ENCODE results near the gene RSPH1.
A peak's percentile ranks its signal among the peaks of the same experiment; 100 is the strongest.

Gene RSPH1

DNA sequence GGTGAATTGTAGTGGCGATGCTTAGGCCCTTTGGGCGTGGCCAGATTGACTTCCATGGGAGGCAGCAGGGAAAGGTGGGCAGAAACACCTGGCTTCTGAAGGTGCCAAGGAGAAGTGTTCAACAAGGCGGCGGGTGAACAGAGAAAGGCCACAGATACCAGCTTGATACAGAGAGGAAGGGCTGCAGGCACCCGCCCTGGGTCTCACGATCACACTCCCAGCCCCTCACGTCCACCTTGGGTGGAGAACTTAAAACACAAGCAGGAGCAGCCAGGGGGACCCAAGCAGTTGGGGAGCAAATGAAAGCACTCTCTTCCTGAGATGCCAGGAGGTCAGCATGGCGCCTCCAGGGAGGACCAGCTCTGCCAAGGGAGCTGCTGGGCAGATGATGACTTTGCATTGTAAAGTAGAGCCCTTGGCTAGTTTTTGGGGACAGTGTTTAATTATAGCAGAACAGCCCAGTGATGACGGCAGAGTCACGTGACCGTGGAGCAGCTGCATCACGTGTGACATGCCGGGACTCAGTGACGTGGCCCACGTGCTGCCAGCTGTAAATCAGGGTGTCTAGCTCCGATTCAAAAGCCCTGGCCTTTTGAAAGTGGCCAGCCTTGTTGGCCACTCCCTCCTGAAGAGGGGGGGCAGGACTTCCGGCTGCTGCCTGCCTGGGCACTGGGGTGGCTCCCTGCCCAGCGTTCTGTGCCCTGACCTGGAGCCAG, 36.6 kb upstream of the RSPH1 start:
- no peak for DNase-seq (ENCODE audit: low read depth)

DNA sequence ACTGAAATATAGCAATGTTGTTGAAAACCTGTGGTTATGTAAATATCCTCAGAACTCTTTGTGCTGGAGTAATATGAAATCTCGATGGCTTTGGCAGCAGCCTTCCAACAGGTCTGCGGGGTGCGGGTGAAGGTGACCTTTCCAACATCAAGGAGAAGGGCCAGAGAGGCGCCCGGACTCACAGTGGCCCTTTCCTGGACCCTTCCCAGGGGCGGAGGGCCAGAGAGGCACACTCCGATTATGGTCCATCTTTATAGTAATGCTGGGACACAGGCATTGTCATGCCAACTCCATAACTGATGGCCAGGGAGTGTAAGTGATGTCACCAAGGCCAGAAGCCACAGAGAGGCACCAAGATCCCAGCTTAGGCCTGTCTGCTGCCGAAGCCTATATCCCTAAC, 35.7 kb upstream of the RSPH1 start:
- DNase-seq (ENCODE audit: low read depth) = no peak

DNA sequence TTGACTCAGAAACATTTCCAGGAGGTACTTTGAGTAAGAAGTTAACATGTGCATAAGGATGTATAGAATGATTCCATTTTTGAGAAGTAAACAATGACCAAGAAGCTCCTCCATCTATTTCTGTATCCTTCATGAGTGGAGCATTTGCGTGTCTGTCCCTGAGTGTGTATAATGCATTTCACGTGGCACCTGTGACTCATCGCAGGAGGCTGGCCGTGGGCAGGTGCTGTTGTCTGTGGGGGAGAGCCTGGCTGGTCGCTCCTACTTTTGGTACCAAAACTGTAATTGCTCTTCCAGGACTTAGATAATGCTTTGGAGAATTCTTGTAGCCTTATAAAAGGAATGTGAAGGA, 34.1 kb upstream of the RSPH1 start:
- no peak for DNase-seq (ENCODE audit: low read depth)

DNA sequence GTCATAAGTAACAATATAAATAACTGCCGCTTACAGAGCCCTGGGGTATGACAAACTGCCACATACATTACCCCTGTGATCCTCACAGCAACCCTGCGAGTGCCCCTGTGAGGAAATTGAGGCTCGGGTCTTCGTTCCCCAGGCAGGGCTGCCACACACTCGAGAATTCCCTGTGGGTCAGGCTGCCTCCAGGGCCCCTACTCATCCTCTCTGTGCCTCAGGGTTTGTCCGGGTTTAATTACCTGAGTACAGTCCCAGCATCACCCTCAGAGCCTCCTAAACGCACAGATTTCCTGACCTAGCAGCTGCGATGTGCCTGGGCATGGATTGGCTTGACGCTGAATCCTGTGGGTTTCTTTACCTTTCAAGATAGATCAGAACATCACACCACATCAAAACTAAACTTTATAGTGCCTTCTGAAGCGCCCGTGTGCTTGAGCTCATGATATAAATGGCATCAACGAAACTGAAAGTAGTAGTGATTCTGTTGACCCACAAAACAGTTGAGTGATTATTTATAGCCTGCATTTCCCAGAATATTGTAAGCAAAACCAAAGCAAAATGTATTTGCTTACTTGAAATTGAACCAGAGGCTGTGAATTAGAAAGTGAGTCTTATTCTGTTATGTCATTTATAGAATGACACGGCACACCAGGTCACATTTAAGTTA, 31.6 kb upstream of the RSPH1 start:
- DNase-seq (ENCODE audit: low read depth) = no peak

- no peak for DNase-seq (ENCODE audit: low read depth)
Measured at GRCh38 chr21:42527127-42527488, 31.1 kb upstream of the RSPH1 start.

DNA sequence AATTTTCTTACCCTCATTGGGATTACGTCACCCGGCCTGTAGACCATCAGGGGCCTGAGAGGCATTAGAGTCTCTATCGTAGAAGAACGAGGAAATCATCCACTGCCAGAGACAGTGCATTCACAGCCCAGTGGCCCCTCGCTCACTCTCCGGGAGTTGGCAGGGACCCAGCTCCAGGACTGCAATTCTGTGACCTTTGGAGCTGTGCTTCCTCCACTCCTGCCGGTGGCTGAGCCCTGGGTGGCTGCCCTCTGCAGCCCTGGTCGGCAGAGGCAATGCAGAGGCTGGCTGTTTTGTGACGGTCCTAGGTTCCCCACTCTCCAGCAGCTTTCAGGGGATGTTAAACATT, 30.3 kb upstream of the RSPH1 start:
- no peak for DNase-seq (ENCODE audit: low read depth)

- no peak for DNase-seq (ENCODE audit: low read depth)
Measured at GRCh38 chr21:42525676-42526378, 29.8 kb upstream of the RSPH1 start.

DNA sequence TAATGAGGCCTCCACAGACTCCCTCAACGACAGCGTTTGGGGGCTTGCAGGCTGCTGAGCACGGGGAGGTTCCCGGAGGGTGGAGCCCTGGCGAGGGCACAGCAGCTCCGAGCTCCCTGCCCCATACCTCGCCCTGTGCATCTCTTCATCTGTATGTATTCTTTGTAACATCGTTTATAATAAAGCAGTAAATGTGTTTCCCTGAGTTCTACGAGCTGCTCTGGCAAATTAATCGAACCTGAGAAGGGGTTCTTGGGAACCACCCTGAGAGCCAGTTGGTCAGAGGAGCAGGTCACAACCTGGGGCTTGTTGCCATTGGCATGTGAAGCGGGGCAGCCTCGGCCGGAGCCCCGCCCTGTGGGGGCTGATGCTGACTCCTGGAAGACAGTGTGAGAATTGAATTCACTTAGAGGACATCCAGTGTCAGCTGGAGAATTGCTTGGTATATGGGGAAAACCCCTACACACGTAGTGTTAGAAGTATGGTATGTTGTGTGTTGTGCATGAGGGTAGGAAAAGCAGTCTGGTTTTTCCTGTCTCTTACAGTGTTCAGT, 29.1 kb upstream of the RSPH1 start:
- DNase-seq (ENCODE audit: low read depth) = no peak

- DNase-seq (ENCODE audit: low read depth) = peak; percentile 40
Measured at GRCh38 chr21:42524341-42525028, 28.5 kb upstream of the RSPH1 start.

GRCh38 chr21:42523941-42524340, 27.9 kb upstream of the RSPH1 start:
- no peak for DNase-seq (ENCODE audit: low read depth)

GRCh38 chr21:42523211-42523610, 27.2 kb upstream of the RSPH1 start:
- no peak for DNase-seq (ENCODE audit: low read depth)

DNA sequence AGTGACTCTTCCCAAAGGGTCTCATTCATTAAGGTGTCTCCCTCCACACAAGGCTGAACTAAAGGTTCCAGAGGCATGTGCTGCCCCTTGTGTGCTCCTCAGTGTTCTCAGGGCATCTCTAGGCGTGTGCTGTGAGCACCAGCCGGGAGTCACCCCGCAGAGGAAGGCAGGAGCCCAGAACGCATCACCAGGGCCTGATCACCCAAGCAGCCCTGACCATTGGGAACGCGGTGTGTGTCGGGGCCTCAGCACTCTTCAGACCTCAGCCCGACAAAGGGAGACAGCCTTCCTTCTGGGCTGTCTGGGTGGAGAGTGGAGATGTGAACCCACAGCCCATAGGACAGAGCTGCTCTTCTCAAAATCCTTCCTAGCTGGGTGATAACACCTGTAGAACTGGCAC, 26.7 kb upstream of the RSPH1 start:
- DNase-seq (ENCODE audit: low read depth) = no peak

GRCh38 chr21:42522271-42522670, 26.2 kb upstream of the RSPH1 start:
- DNase-seq (ENCODE audit: low read depth) = no peak

DNA sequence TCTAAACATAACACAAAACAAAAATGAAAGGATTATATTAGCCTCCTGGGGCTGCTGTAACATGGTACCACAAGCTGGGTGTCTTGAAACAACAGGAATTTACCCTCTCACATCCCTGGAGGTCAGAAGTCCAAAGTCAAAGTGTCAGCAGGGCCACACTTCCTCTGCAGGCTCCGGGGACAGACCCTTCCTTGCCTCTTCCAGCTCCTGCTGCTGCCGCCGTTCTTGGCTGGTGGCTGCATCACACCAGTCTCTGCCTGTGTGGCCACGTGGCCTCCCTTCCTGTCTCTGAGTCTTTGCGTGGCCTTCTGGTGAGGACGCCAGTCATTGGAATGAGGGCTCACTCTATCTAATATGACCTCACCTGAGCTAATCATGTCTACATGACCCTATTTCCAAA, 25.8 kb upstream of the RSPH1 start:
- DNase-seq (ENCODE audit: low read depth) = no peak

GRCh38 chr21:42521384-42521783, 25.4 kb upstream of the RSPH1 start:
- DNase-seq (ENCODE audit: low read depth) = no peak

GRCh38 chr21:42520628-42521253, 24.7 kb upstream of the RSPH1 start:
- DNase-seq (ENCODE audit: low read depth) = no peak

DNA sequence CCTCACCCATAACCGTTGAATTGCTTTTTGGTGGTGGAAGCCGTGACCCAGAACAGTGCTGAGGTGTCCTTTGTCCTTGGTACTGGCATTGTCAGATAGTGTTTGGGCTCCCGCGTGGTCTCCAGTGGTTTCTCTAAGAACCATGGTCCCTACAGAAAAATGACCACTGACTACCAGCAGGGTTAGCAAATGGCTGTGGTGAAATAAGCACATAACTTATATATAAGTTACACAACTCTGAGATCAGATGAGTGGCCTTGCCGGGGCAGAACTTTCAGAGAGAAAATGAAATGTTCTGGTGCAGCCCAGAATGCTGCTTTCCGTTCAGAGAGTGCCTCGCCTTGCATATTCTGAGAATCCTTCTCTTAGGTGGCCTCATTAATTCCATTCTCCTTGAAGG, 22.6 kb upstream of the RSPH1 start:
- peak; percentile 52 for DNase-seq (ENCODE audit: low read depth)

GRCh38 chr21:42518215-42518614, 22.2 kb upstream of the RSPH1 start:
- DNase-seq (ENCODE audit: low read depth) = peak; percentile 45

DNA sequence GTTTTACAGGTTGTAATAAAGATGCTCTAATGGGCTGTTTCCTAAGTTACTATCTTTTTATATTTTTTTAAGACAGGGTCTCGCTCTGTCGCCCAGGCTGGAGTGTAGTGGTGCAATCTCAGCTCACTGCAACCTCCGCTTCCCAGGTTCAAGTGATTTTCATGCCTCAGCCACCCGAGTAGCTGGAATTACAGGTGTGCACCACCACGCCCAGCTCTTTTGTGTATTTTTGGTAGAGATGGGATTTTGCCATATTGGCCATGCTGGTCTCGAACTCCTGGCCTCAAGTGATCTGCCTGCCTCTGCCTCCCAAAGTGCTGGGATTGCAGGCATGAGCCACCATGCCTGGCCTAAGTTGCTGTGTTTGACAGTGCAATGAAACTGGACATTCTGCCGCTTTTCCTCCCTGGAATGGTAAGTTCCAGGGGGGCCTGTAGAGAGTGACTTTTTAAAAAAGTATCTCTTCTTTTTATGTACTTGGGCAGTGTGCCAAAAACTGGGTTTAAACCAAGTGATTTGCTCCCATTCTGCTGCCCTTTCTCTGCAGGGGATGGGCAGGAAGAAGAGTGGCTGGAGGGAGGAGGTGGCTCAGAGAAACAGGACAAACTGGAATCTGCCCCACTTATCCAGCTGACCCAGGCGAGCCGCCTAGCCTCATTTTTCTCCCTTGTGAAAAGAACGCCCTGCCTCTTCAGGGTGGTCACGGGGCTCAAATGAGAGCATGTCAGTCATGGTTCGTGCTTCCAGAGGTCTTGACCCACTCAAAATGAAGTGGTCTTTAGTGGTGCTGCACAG, 19.9 kb upstream of the RSPH1 start:
- no peak for DNase-seq (ENCODE audit: low read depth)

DNA sequence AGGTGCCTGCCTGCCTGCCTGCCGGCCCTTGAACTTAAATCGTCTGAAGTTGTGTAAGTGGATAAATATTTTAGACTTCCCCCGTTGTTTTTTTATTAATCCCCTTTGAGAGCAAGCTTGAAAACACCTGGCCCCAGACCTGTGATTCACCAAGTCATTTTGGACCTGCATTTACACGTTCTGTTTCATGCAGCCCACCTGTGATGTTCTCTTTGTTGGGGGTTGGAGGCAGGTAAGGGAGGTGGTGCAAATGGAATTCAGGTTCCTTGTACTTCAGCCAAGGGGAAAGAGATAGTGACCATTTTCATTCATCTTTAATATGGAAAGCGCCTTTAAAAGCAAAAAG, 18.8 kb upstream of the RSPH1 start:
- DNase-seq (ENCODE audit: low read depth) = no peak
